ENCODE data around the gene TSFM. TPM values are rescaled to one million over a fixed set of nuclear protein-coding genes. Genes with fewer than 3 reads are reported as not detected.

Gene TSFM
- total and polyA plus RNA-seq, 9 of the 15 experiments (the other 6 are each of a cell fraction or from before 2014, with no cell fraction given) = 44.6 to 198 (median 60.2) TPM

- TF ChIP-seq IRF1 (CRISPR knock-in tag; IDR thresholded peaks at IDR 0.05; ENCODE audit: borderline replicate concordance) (no peak), ZFP36 (IDR thresholded peaks at IDR 0.05; ENCODE audit: low read depth, low read length, partially characterized antibody) (no peak), MAFK (IDR thresholded peaks at IDR 0.05; ENCODE audit: low read length) (no peak), VEZF1 (CRISPR knock-in tag; IDR thresholded peaks at IDR 0.05) (peak; percentile 86), SIX5 (IDR thresholded peaks at IDR 0.05; ENCODE audit: borderline replicate concordance in 1 of 2, insufficient read depth in 1 of 2, low read depth in 1 of 2, low read length in 2 of 2) (no peak), ZBTB1 (CRISPR knock-in tag; IDR thresholded peaks at IDR 0.05; ENCODE audit: borderline replicate concordance, low read depth) (no peak; the same call in 1 of the 2 replicates), NEUROD1 (IDR thresholded peaks at IDR 0.05; ENCODE audit: borderline replicate concordance, low read depth, low read length, partially characterized antibody) (peak; percentile 95), ZFX (CRISPR knock-in tag; IDR thresholded peaks at IDR 0.05) (peak; percentile 97), THAP7 (CRISPR knock-in tag; IDR thresholded peaks at IDR 0.05) (no peak), TARDBP (IDR thresholded peaks at IDR 0.05) (no peak), SAFB2 (IDR thresholded peaks at IDR 0.05; ENCODE audit: borderline replicate concordance, low read depth, low read length, severe bottlenecking) (no peak), SNRNP70 (optimal IDR thresholded peaks at IDR 0.05; ENCODE audit: low read depth, low read length) (no peak), ZNF589 (CRISPR knock-in tag; IDR thresholded peaks at IDR 0.05; ENCODE audit: low read depth) (peak; percentile 39; the same call in 1 of the 2 replicates), ESRRB (CRISPR knock-in tag; IDR thresholded peaks at IDR 0.05; ENCODE audit: borderline replicate concordance) (no peak), ZKSCAN3 (CRISPR knock-in tag; IDR thresholded peaks at IDR 0.05) (no peak), HDAC1 (IDR thresholded peaks at IDR 0.05) (peak; percentile 98 to 100; a peak in 3 of 4 replicates), E2F4 (CRISPR knock-in tag; IDR thresholded peaks at IDR 0.05; ENCODE audit: low read depth) (no peak), ZBTB33 (CRISPR knock-in tag; IDR thresholded peaks at IDR 0.05) (no peak; the same call in 1 of the 2 replicates), NBN (IDR thresholded peaks at IDR 0.05; ENCODE audit: low read depth) (peak; percentile 97), BRF1 (IDR thresholded peaks at IDR 0.05; ENCODE audit: borderline replicate concordance, extremely low read depth, insufficient read length) (no peak), KLF6 (CRISPR knock-in tag; IDR thresholded peaks at IDR 0.05; ENCODE audit: borderline replicate concordance) (no peak), ZNF764 (CRISPR knock-in tag; IDR thresholded peaks at IDR 0.05; ENCODE audit: low read depth) (no peak), ZNF224 (CRISPR knock-in tag; IDR thresholded peaks at IDR 0.05) (no peak)
These were observed 10.6 kb upstream of the TSFM start, which contains the start of gene METTL1 (continued) for GRCh38 chr12:57771873-57772428.

Data from K562 (cell line).